Caki2 (cell line): ENCODE measurements around the gene FERD3L. TPM values are rescaled to one million over a fixed set of nuclear protein-coding genes. Genes with fewer than 3 reads are reported as not detected.

Experiments
- DNase-seq: peaks from one replicate; pipeline ENCODE4 v3.0.0-alpha.2; 2015; ENCODE audit warnings: low read depth
- in situ Hi-C: cut with HindIII; loops from 2 replicates; pipeline ENCODE4 v1.10.0; 2016; ENCODE audit warnings: low sequenced_read_pairs, low pct_unique_long_range_greater_than_20kb, mixed read lengths
- total RNA-seq: library from RNA; depleted of rRNA; stranded (reverse); fragments of >200 nt; shearing (Covaris generic); gene quantifications from 2 replicates; pipeline ENCODE4 v1.2.3, GENCODE V29; 2014; ENCODE audit warnings: low replicate concordance

The FERD3L gene
- total RNA-seq, 1 experiment from 2014 or later, result not detected

GRCh38 chr7:19118636-19119371 lies 26.4 kb downstream of the FERD3L start:
- in situ Hi-C loops, result no loop called here
- no peak for DNase-seq

- no peak for DNase-seq
- in situ Hi-C loops, result no loop called here
Observed at GRCh38 chr7:19117870-19118608, 27.2 kb downstream of the FERD3L start.

- in situ Hi-C loops, result no loop called here
- DNase-seq, result no peak
Observed at GRCh38 chr7:19117091-19117869, 27.9 kb downstream of the FERD3L start, which contains the start of gene TWIST1. Gene TWIST1 (minus strand): TSS chr7:19117636. CDS start chr7:19117321, 315 bp downstream.

GRCh38 chr7:19116121-19117090 lies 28.8 kb downstream of the FERD3L start:
- no peak for DNase-seq
- in situ Hi-C loops, result no loop called here

GRCh38 chr7:19114551-19114855 lies 30.7 kb downstream of the FERD3L start:
- DNase-seq, result no peak
- in situ Hi-C loops, result no loop called here

GRCh38 chr7:19113855-19114550 lies 31.2 kb downstream of the FERD3L start:
- in situ Hi-C loops, result no loop called here
- DNase-seq, result no peak

GRCh38 chr7:19113002-19113350 lies 32.2 kb downstream of the FERD3L start:
- DNase-seq, result no peak
- in situ Hi-C loops, result no loop called here

GRCh38 chr7:19112274-19113001 lies 32.8 kb downstream of the FERD3L start:
- in situ Hi-C loops, result no loop called here
- DNase-seq, result no peak

- DNase-seq, result no peak
- in situ Hi-C loops, result no loop called here
Observed at GRCh38 chr7:19111474-19112273, 33.5 kb downstream of the FERD3L start.

- in situ Hi-C loops, result no loop called here
Observed at GRCh38 chr7:19110776-19111175, 34.4 kb downstream of the FERD3L start.

GRCh38 chr7:19110026-19110730 lies 35.0 kb downstream of the FERD3L start:
- in situ Hi-C loops, result no loop called here
- no peak for DNase-seq

More at GRCh38 chr7:19110776-19111175, 34.4 kb downstream of the FERD3L start:
- DNase-seq, result no peak

GRCh38 chr7:19109000-19109946 lies 35.9 kb downstream of the FERD3L start:
- in situ Hi-C loops, result no loop called here
- no peak for DNase-seq

- DNase-seq, result no peak
- in situ Hi-C loops, result no loop called here
Observed at GRCh38 chr7:19107356-19108146, 37.7 kb downstream of the FERD3L start.

GRCh38 chr7:19107081-19107355 lies 38.2 kb downstream of the FERD3L start:
- in situ Hi-C loops, result no loop called here
- no peak for DNase-seq
